ENCODE results near the gene CA4. TPM values are rescaled to one million over a fixed set of nuclear protein-coding genes. Genes with fewer than 3 reads are reported as not detected.
A peak's percentile ranks its signal among the peaks of the same experiment; 100 is the strongest.
"Not testable (repeated sequence)": the region's sequence is repeated elsewhere in the genome, so short reads cannot be mapped to it uniquely, and the experiment has no call there.

The CA4 gene
- total RNA-seq, 1 donor from 2014 or later = 72.8 TPM

- Histone ChIP-seq H3K36me3 (peaks cover 18% of the 10 kb centered on the region), H3K4me3 (no peak overlapping the region), H3K9me3 (no peaks in the 10 kb centered on the region), H3K4me1 (peaks cover 30% of the 10 kb centered on the region), H3K27ac (no peak overlapping the region), H3K27me3 (ENCODE audit: low read depth) (no peaks in the 10 kb centered on the region)
- ATAC-seq (no peak), DNase-seq (no peak)
- no peak for TF ChIP-seq CTCF (IDR thresholded peaks at IDR 0.05)
- intact Hi-C loops (cut with DNase I) = no loop called here
Measured at GRCh38 chr17:60174035-60174434, 24.3 kb downstream of the CA4 start.

GRCh38 chr17:60174767-60175166 lies 25.0 kb downstream of the CA4 start:
- Histone ChIP-seq H3K4me1 (peaks cover 23% of the 10 kb centered on the region), H3K36me3 (peaks cover 26% of the 10 kb centered on the region)
- H3K9me3 ChIP-seq; H3K27ac ChIP-seq; ATAC-seq; DNase-seq; H3K4me3 ChIP-seq; intact Hi-C loops (cut with DNase I); H3K27me3 ChIP-seq (ENCODE audit: low read depth): not testable (repeated sequence)
- TF ChIP-seq CTCF (IDR thresholded peaks at IDR 0.05) = peak; percentile 44

GRCh38 chr17:60176763-60177162 lies 27.0 kb downstream of the CA4 start:
- H3K9me3 ChIP-seq; H3K27me3 ChIP-seq (ENCODE audit: low read depth); H3K4me1 ChIP-seq; intact Hi-C loops (cut with DNase I); DNase-seq; H3K4me3 ChIP-seq; H3K27ac ChIP-seq; ATAC-seq: not testable (repeated sequence)
- H3K36me3 ChIP-seq = peaks cover 46% of the 10 kb centered on the region

- H3K9me3 ChIP-seq; H3K4me3 ChIP-seq; H3K4me1 ChIP-seq; H3K27ac ChIP-seq; intact Hi-C loops (cut with DNase I); H3K27me3 ChIP-seq (ENCODE audit: low read depth); ATAC-seq; DNase-seq: not testable (repeated sequence)
- peaks cover 60% of the 10 kb centered on the region for H3K36me3 ChIP-seq
Measured at GRCh38 chr17:60178180-60178579, 28.4 kb downstream of the CA4 start.

- ATAC-seq; H3K4me3 ChIP-seq; DNase-seq; H3K27ac ChIP-seq; H3K4me1 ChIP-seq; H3K27me3 ChIP-seq (ENCODE audit: low read depth); intact Hi-C loops (cut with DNase I); H3K9me3 ChIP-seq: not testable (repeated sequence)
- H3K36me3 ChIP-seq = peaks cover 79% of the 10 kb centered on the region
Measured at GRCh38 chr17:60180380-60180779, 30.6 kb downstream of the CA4 start.

- ATAC-seq; intact Hi-C loops (cut with DNase I); H3K4me1 ChIP-seq; DNase-seq; H3K9me3 ChIP-seq; H3K27me3 ChIP-seq (ENCODE audit: low read depth); H3K27ac ChIP-seq; H3K4me3 ChIP-seq: not testable (repeated sequence)
- peaks cover 91% of the 10 kb centered on the region for H3K36me3 ChIP-seq
Measured at GRCh38 chr17:60186372-60186771, 36.6 kb downstream of the CA4 start.

GRCh38 chr17:60186846-60187745 lies 37.3 kb downstream of the CA4 start:
- H3K27ac ChIP-seq, ATAC-seq: not testable (repeated sequence)

GRCh38 chr17:60188759-60189158 lies 39.0 kb downstream of the CA4 start:
- Histone ChIP-seq H3K4me1 (peaks cover 5% of the 10 kb centered on the region), H3K27me3 (ENCODE audit: low read depth) (no peaks in the 10 kb centered on the region), H3K4me3 (no peak overlapping the region), H3K36me3 (peaks cover 91% of the 10 kb centered on the region), H3K27ac (no peak overlapping the region), H3K9me3 (no peaks in the 10 kb centered on the region)
- intact Hi-C loops (cut with DNase I) = no loop called here
- ATAC-seq = peak; percentile 40 to 64
- no peak for DNase-seq
- no peak for TF ChIP-seq CTCF (IDR thresholded peaks at IDR 0.05)

More at GRCh38 chr17:60186846-60187745, 37.3 kb downstream of the CA4 start:
- H3K4me3 ChIP-seq; DNase-seq; H3K27me3 ChIP-seq (ENCODE audit: low read depth); H3K9me3 ChIP-seq; H3K4me1 ChIP-seq; intact Hi-C loops (cut with DNase I): not testable (repeated sequence)
- peaks cover 91% of the 10 kb centered on the region for H3K36me3 ChIP-seq

- H3K27me3 ChIP-seq (ENCODE audit: low read depth); intact Hi-C loops (cut with DNase I); H3K4me3 ChIP-seq; H3K9me3 ChIP-seq; H3K27ac ChIP-seq; ATAC-seq; H3K4me1 ChIP-seq; DNase-seq: not testable (repeated sequence)
- peaks cover 91% of the 10 kb centered on the region for H3K36me3 ChIP-seq
Measured at GRCh38 chr17:60190032-60190431, 40.3 kb downstream of the CA4 start.

- H3K27me3 ChIP-seq (ENCODE audit: low read depth); DNase-seq; H3K4me3 ChIP-seq; H3K27ac ChIP-seq; intact Hi-C loops (cut with DNase I); ATAC-seq; H3K9me3 ChIP-seq; H3K4me1 ChIP-seq: not testable (repeated sequence)
- H3K36me3 ChIP-seq = peaks cover 97% of the 10 kb centered on the region
Measured at GRCh38 chr17:60193032-60193431, 43.3 kb downstream of the CA4 start.

All from lower lobe of right lung (tissue), 2 donors.